Thyroid gland (tissue), 4 donors: ENCODE data around the gene SC5D.

Experiments
- CTCF ChIP-seq, 6 experiments: fragments of 200-600 bp in 3 of 6; fragments of 450-650 bp in 3 of 6; sonication (generic) in 3 of 6; IDR thresholded peaks; one replicate each; pipeline ENCODE4 v1.5.1; 2016 to 2019; ENCODE audit warnings: antibody characterized with exemption in 6 of 6, mild to moderate bottlenecking in 2 of 6, inconsistent platforms in 1 of 6, moderate library complexity in 1 of 6
- POLR2A ChIP-seq, 2 donors: fragments of 450-650 bp; IDR thresholded peaks; one replicate each; pipeline ENCODE4 v1.6.1; 2017; ENCODE audit warnings: antibody characterized with exemption in 2 of 2, mild to moderate bottlenecking in 2 of 2, moderate library complexity in 1 of 2

GRCh38 chr11:121354192-121354591, 61.6 kb downstream of the SC5D start:
- TF ChIP-seq POLR2A (IDR thresholded peaks at IDR 0.05) (no peak), CTCF (IDR thresholded peaks at IDR 0.05) (no peak)
